HepG2 (cell line): ENCODE measurements around the gene IL1RL2. TPM values are rescaled to one million over a fixed set of nuclear protein-coding genes. Genes with fewer than 3 reads are reported as not detected.

Source experiments
- CCAR2 ChIP-seq: fragments of 200-400 bp; formaldehyde crosslinking; optimal IDR thresholded peaks from 2 replicates; pipeline ENCODE3; 2018; ENCODE audit warnings: low read depth, mild to moderate bottlenecking, low read length, moderate library complexity
- GATA4 ChIP-seq: sonication (generic); IDR thresholded peaks from 2 replicates; pipeline ENCODE4 v1.6.1; 2016; ENCODE audit warnings: antibody characterized with exemption, low read depth, borderline replicate concordance
- HNRNPLL ChIP-seq: fragments of 200-400 bp; formaldehyde crosslinking; IDR thresholded peaks from 2 replicates; pipeline ENCODE4 v1.6.1; 2017; ENCODE audit warnings: mild to moderate bottlenecking, low read depth, low read length; ENCODE audit not compliant: poor library complexity, severe bottlenecking
- KAT8 ChIP-seq: IDR thresholded peaks from 2 replicates; pipeline ENCODE4 v1.6.1; 2016; ENCODE audit warnings: missing genetic modification reagents, missing compliant biosample characterization
- NFIB ChIP-seq: sonication (generic); formaldehyde crosslinking; IDR thresholded peaks from 2 replicates; pipeline ENCODE4 v1.9.0; 2021; ENCODE audit warnings: missing genetic modification reagents, mild to moderate bottlenecking, borderline replicate concordance
- ZFP37 ChIP-seq: sonication (generic); formaldehyde crosslinking; IDR thresholded peaks from 2 replicates; pipeline ENCODE4 v1.4.0; 2020; ENCODE audit warnings: missing genetic modification reagents, borderline replicate concordance
- ZNF235 ChIP-seq: sonication (generic); formaldehyde crosslinking; IDR thresholded peaks from 2 replicates; pipeline ENCODE4 v1.8.1; 2023; ENCODE audit warnings: mild to moderate bottlenecking, missing genetic modification reagents, borderline replicate concordance
- ZNF326 ChIP-seq: sonication (generic); formaldehyde crosslinking; IDR thresholded peaks from 2 replicates; pipeline ENCODE4 v1.4.0; 2020; ENCODE audit warnings: missing genetic modification reagents, borderline replicate concordance
- polyA plus RNA-seq, 8 experiments: library from polyadenylated mRNA; depleted of rRNA in 3 of 8; stranded (reverse) in 7 of 8; unstranded in 1 of 8; fragments of >200 nt; fragmentation: Illumina TruSeq in 4 of 8; extraction: Trizol in 4 of 8; gene quantifications; 2 replicates each; pipeline versions ENCODE4 v1.2.1 to v1.2.3, GENCODE V29; 2011 to 2016; ENCODE audit warnings: low read depth in 4 of 8, missing spikeins in 1 of 8, mixed read lengths in 1 of 8; ENCODE audit not compliant: insufficient read depth in 1 of 8
- total RNA-seq, 5 experiments: library from RNA; depleted of rRNA; stranded (reverse); fragments of >200 nt; fragmentation: Illumina TruSeq; extraction: Trizol; gene quantifications; 2 replicates each; pipeline ENCODE4 v1.2.3, GENCODE V29; 2016; ENCODE audit warnings: low read depth in 1 of 5
- TF ChIP-seq, protein P1 (sequence below): sonication (generic); formaldehyde crosslinking; IDR thresholded peaks from 2 replicates; pipeline ENCODE4 v1.8.1; 2022; ENCODE audit warnings: mild to moderate bottlenecking, missing genetic modification reagents
- TF ChIP-seq, protein P2 (sequence below): sonication (generic); formaldehyde crosslinking; IDR thresholded peaks from 2 replicates; pipeline ENCODE4 v1.5.0; 2020; ENCODE audit warnings: mild to moderate bottlenecking, missing genetic modification reagents
- TF ChIP-seq, protein P3 (sequence below): IDR thresholded peaks from 2 replicates; pipeline ENCODE4 v1.6.1; 2016; ENCODE audit warnings: low read depth, borderline replicate concordance
- TF ChIP-seq, protein P4 (sequence below): sonication (generic); formaldehyde crosslinking; IDR thresholded peaks from 2 replicates; pipeline ENCODE4 v1.4.0; 2020; ENCODE audit warnings: missing genetic modification reagents
- TF ChIP-seq, protein P5 (sequence below): sonication (generic); formaldehyde crosslinking; IDR thresholded peaks from 2 replicates; pipeline ENCODE4 v1.8.0; 2022; ENCODE audit warnings: mild to moderate bottlenecking, missing genetic modification reagents, moderate library complexity

IL1RL2 gene
- total and polyA plus RNA-seq, 2 of the 13 experiments (the other 11 are each of a cell fraction or from before 2014, with no cell fraction given) = 0.03 TPM; not detected in 1

DNA sequence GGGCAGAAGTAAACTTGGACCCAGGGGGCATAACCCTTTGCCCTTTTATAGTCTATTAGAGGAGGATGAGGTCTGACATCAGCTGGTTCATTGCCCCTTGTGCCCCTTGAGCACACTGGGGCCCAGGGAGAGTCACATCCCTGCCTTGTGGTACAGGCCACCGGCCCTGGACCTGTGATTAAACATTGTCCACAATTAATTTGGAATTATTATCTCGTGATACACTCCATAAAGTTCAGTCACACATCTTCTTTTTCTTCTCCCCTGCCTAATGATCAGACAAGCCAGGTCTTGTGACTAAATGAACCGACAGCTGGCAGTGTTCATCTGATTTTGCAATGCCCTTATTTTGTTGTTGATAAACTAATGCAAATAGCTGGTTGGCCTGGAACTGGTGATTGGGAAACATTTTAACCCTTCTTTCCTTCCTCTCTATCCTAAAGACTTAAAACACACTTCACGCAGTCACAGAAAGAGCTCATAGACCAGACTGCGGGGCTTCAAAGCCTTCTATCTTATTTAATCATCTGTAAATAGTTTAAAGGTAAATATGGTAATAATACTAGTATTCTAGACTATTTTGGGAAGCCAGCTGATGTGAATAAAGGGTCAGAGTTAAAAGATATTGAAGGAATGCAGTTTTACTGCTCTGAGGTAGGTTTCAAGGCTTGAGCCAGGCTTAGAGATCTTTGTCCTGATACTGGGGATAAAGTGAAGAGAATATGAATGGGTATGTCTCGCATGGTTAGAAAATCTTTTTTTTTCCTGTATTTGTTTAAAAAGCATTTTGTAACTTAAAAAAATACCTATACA, 30.9 kb upstream of the IL1RL2 start (continued):
- TF ChIP-seq, protein P1, sequence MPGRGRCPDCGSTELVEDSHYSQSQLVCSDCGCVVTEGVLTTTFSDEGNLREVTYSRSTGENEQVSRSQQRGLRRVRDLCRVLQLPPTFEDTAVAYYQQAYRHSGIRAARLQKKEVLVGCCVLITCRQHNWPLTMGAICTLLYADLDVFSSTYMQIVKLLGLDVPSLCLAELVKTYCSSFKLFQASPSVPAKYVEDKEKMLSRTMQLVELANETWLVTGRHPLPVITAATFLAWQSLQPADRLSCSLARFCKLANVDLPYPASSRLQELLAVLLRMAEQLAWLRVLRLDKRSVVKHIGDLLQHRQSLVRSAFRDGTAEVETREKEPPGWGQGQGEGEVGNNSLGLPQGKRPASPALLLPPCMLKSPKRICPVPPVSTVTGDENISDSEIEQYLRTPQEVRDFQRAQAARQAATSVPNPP (CRISPR knock-in tag) = peak; percentile 89
- peak; percentile 76; the same call in 1 of the 2 replicates for TF ChIP-seq KAT8 (CRISPR knock-in tag)
- peak; percentile 99 for TF ChIP-seq GATA4
- TF ChIP-seq ZNF326 = no peak
- TF ChIP-seq HNRNPLL = no peak
- TF ChIP-seq, protein P2, sequence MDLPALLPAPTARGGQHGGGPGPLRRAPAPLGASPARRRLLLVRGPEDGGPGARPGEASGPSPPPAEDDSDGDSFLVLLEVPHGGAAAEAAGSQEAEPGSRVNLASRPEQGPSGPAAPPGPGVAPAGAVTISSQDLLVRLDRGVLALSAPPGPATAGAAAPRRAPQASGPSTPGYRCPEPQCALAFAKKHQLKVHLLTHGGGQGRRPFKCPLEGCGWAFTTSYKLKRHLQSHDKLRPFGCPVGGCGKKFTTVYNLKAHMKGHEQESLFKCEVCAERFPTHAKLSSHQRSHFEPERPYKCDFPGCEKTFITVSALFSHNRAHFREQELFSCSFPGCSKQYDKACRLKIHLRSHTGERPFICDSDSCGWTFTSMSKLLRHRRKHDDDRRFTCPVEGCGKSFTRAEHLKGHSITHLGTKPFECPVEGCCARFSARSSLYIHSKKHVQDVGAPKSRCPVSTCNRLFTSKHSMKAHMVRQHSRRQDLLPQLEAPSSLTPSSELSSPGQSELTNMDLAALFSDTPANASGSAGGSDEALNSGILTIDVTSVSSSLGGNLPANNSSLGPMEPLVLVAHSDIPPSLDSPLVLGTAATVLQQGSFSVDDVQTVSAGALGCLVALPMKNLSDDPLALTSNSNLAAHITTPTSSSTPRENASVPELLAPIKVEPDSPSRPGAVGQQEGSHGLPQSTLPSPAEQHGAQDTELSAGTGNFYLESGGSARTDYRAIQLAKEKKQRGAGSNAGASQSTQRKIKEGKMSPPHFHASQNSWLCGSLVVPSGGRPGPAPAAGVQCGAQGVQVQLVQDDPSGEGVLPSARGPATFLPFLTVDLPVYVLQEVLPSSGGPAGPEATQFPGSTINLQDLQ = 0 out of 2 replicates have a peak, but pooled peaks have one; percentile 77
- TF ChIP-seq, protein P3, sequence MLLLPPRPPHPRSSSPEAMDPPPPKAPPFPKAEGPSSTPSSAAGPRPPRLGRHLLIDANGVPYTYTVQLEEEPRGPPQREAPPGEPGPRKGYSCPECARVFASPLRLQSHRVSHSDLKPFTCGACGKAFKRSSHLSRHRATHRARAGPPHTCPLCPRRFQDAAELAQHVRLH (CRISPR knock-in tag) = peak; percentile 70; the same call in 1 of the 2 replicates
- TF ChIP-seq, protein P4, sequence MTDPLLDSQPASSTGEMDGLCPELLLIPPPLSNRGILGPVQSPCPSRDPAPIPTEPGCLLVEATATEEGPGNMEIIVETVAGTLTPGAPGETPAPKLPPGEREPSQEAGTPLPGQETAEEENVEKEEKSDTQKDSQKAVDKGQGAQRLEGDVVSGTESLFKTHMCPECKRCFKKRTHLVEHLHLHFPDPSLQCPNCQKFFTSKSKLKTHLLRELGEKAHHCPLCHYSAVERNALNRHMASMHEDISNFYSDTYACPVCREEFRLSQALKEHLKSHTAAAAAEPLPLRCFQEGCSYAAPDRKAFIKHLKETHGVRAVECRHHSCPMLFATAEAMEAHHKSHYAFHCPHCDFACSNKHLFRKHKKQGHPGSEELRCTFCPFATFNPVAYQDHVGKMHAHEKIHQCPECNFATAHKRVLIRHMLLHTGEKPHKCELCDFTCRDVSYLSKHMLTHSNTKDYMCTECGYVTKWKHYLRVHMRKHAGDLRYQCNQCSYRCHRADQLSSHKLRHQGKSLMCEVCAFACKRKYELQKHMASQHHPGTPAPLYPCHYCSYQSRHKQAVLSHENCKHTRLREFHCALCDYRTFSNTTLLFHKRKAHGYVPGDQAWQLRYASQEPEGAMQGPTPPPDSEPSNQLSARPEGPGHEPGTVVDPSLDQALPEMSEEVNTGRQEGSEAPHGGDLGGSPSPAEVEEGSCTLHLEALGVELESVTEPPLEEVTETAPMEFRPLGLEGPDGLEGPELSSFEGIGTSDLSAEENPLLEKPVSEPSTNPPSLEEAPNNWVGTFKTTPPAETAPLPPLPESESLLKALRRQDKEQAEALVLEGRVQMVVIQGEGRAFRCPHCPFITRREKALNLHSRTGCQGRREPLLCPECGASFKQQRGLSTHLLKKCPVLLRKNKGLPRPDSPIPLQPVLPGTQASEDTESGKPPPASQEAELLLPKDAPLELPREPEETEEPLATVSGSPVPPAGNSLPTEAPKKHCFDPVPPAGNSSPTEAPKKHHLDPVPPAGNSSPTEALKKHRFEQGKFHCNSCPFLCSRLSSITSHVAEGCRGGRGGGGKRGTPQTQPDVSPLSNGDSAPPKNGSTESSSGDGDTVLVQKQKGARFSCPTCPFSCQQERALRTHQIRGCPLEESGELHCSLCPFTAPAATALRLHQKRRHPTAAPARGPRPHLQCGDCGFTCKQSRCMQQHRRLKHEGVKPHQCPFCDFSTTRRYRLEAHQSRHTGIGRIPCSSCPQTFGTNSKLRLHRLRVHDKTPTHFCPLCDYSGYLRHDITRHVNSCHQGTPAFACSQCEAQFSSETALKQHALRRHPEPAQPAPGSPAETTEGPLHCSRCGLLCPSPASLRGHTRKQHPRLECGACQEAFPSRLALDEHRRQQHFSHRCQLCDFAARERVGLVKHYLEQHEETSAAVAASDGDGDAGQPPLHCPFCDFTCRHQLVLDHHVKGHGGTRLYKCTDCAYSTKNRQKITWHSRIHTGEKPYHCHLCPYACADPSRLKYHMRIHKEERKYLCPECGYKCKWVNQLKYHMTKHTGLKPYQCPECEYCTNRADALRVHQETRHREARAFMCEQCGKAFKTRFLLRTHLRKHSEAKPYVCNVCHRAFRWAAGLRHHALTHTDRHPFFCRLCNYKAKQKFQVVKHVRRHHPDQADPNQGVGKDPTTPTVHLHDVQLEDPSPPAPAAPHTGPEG (CRISPR knock-in tag) = no peak
- no peak for TF ChIP-seq ZNF235 (CRISPR knock-in tag)
- no peak for TF ChIP-seq ZFP37 (CRISPR knock-in tag)
- TF ChIP-seq NFIB (CRISPR knock-in tag) = no peak
- TF ChIP-seq, protein P5, sequence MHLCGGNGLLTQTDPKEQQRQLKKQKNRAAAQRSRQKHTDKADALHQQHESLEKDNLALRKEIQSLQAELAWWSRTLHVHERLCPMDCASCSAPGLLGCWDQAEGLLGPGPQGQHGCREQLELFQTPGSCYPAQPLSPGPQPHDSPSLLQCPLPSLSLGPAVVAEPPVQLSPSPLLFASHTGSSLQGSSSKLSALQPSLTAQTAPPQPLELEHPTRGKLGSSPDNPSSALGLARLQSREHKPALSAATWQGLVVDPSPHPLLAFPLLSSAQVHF (CRISPR knock-in tag) = peak; percentile 67; the same call in 1 of the 2 replicates
- TF ChIP-seq CCAR2 = peak; percentile 43
